IPS-20b (cell line): Measurements from ENCODE around the gene HTRA2.

Experiments used
- H3K27ac ChIP-seq: one replicate; pipeline ENCODE4 v1.5.1; 2013; ENCODE audit warnings: low read length
- H3K27me3 ChIP-seq: 2 replicates; pipeline ENCODE4 v1.6.1; 2013; ENCODE audit warnings: mild to moderate bottlenecking, low read length, inconsistent platforms; ENCODE audit not compliant: insufficient read depth
- H3K36me3 ChIP-seq: 2 replicates; pipeline ENCODE4 v1.6.1; 2013; ENCODE audit warnings: low read depth, mild to moderate bottlenecking, inconsistent platforms, low read length, moderate library complexity; ENCODE audit not compliant: insufficient read depth
- H3K4me1 ChIP-seq: 2 replicates; pipeline ENCODE4 v1.6.1; 2013; ENCODE audit warnings: mild to moderate bottlenecking, control low read depth, inconsistent platforms, low read length, moderate library complexity; ENCODE audit not compliant: insufficient read depth
- H3K4me3 ChIP-seq: 2 replicates; pipeline ENCODE4 v1.5.1; 2013; ENCODE audit warnings: mild to moderate bottlenecking, low read length, inconsistent platforms
- H3K9ac ChIP-seq: 2 replicates; pipeline ENCODE4 v1.6.1; 2013; ENCODE audit warnings: low read depth, mild to moderate bottlenecking, inconsistent platforms, low read length, moderate library complexity
- H3K9me3 ChIP-seq: 2 replicates; pipeline ENCODE4 v1.6.1; 2013; ENCODE audit warnings: mild to moderate bottlenecking, low read depth, low read length, inconsistent platforms; ENCODE audit not compliant: insufficient read depth

HTRA2 gene

DNA sequence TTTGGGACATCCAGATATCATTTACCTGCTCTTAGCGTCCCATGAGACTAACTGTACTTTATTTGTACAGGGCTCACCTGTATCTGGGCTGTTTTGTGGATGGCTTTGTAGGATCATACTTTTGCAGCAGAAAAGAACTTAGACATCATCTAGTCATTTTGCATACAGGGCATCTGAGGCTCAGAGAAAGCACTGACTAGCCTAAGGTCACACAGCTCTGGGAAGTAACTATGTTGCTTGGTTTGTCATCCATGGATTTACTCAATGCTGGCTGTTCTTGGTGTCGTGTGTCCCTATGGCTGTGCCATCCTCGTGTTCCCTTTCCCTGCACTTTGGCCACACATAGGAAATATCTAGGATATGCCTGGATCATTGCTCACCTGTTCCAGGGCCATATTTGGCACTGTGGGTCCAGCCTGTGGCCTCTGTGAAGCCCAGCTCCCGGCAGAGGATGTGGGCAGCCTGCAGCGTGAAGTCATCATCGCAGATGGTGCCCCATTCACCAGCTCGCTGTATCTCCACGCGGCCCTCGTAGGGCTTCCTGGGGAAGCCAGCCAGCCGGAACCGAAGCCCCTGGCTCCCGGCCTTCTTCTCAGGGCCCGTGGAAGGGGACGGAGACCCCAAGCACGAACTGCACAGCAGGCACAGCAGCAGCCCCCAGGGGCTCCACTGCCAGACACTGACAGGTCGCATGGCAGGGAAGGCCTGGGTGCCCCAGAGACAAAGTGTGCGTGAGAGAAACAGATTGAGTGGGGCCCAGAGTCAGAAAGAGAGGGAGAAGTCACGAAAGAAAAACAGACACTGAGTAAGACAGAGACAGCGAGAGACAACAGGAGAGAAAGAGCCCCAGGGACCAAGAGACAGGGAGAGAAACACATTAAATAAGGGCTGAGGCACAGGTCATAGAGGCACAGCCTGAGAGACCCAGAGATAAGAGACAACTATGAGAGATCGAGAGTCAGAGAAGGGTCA is 22.5 kb downstream of the HTRA2 start:
- Histone ChIP-seq H3K27me3 (peaks cover 91% of the 10 kb centered on the region), H3K36me3 (no peaks in the 10 kb centered on the region), H3K27ac (no peak overlapping the region), H3K9me3 (no peaks in the 10 kb centered on the region), H3K4me1 (peaks cover 18% of the 10 kb centered on the region), H3K9ac (no peak overlapping the region), H3K4me3 (peak overlapping the region; percentile 82; the same call in 1 of the 2 replicates)

DNA sequence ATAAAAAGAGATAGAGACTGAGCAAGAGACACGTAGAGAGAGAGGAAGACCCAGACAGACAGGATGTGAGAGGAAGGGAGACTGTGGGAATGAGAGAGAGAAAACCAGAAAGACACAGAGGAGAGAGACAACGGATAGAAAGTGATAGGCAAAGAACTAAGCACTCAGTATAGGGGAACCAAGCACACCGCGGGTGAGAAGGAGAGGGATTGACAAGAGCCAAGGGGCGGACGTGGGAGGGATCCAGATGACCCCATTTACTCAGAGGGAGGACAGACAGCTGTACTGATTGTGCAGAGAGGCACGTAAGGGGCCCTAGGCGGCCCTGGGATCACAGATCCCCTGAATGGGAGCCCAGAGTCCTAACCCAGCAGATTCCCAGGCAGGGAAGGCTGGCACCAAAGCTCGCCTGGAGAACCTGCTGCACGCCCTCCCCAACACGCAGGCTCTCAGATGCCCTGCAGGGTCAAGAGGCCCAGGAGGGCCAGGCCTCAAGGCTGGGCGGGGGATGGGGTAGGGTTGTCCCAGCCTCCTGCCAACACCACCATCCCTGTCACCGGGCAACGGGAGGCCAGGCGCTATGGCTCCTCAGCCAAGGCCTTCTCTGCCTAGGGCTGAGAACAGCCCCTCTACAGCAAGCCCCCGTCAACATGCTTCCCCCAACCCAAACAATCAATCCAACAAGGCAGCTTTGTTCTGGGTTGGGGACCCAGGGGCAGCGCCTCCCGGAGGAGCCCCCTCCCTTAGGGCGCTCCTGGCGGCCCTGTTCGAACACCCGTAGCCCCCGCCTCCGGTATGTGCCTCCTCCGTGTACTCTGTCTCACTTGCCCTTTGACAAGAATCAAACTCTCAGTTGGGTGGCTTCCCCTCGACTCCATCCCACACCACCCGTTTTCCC is 23.4 kb downstream of the HTRA2 start:
- no peaks in the 10 kb centered on the region for H3K36me3 ChIP-seq
- H3K4me1 ChIP-seq = peaks cover 18% of the 10 kb centered on the region
- no peak overlapping the region for H3K27ac ChIP-seq
- peaks cover 84% of the 10 kb centered on the region for H3K27me3 ChIP-seq
- peak overlapping the region; percentile 75; the same call in 1 of the 2 replicates for H3K9ac ChIP-seq
- H3K4me3 ChIP-seq = peak overlapping the region; percentile 82
- no peaks in the 10 kb centered on the region for H3K9me3 ChIP-seq

DNA sequence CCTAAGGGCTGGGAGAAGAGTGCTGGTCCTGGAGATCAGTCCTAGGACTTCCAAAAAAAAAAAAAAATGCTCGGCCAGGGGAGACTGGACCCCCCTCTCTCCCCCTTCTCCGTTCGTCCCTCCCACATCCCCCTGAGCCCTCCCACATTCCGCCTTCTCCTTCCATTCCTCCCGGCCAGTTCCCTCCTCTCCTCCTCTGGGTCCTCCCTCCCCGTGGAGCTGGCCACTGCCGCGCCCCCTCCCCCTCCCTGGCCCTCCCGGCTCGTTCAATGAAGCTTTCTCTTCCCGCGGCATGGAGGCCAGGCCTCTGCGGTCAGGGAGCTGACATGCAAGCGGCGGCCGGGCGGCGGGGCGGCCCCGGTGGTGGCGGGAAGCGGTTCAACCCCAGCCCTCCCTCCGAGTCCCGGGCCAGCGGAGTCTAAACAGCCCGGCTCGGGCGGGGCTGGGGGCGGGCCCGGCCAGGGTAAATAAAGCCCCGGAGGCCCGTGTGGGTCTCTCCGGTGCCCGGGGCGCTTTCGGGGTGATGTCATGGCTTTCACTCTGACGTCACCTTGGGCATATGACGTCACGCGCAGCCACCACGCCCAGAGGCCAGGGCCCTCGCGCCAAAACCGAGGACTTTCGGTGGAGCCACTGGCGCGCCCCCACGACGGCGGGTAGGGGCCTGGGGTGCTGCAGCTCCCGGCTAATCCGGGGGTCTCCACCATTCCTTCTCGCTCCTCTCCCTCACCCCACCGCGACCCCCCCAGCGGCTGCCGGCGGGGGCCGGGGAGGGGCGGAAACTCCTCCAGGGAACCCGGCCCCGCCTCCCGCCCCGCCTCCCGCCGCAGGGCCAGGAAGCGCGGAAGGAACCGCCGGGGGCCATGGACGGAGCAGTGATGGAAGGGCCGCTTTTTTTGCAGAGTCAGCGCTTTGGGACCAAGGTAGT is 24.4 kb downstream of the HTRA2 start, which contains the start of the genes DOK1 and LOXL3:
DOK1 (plus strand) TSS at position 829 of the 928 bp plus-strand sequence; CDS start at position 864, 35 bp downstream.
LOXL3 (minus strand) TSS at position 51 of the 928 bp plus-strand sequence. CDS start 1,308 bp downstream, outside the sequence.
- H3K27me3 ChIP-seq = peaks cover 83% of the 10 kb centered on the region
- no peak within 1 kb of the TSS for H3K27ac ChIP-seq
- no peaks in the 10 kb centered on the region for H3K36me3 ChIP-seq
- peak within 1 kb of the TSS; percentile 75; the same call in 1 of the 2 replicates for H3K9ac ChIP-seq
- peaks cover 15% of the 10 kb centered on the region for H3K4me1 ChIP-seq
- H3K4me3 ChIP-seq = peak within 1 kb of the TSS; percentile 82
- no peaks in the 10 kb centered on the region for H3K9me3 ChIP-seq

DNA sequence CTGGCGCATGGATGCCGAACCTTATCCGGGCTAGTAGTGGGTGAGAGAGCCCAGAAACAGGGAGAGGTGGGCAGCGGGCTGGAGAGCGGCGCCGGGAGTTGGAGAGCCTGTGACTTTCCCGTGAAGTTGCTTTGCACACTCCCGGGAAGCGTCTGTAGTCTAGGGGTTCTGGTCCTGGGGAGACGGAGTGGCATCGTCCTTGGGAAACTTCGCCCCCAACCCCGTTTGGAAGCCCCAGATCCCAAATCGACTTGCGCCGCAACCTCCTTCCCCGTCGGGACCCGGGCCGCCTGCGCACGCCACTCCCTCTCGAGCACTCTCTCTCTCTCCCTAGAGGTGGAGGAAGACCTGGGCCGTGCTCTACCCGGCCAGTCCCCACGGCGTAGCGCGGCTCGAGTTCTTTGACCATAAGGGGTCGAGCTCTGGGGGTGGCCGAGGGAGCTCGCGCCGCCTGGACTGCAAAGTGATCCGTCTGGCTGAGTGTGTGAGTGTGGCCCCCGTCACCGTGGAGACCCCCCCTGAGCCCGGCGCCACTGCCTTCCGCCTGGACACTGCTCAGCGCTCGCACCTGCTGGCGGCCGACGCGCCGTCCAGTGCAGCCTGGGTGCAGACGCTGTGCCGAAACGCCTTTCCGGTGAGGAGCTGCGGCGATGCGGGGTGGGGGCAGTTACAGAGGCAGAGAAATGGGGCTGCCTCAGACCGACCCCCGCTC is 25.2 kb downstream of the HTRA2 start:
- peaks cover 75% of the 10 kb centered on the region for H3K27me3 ChIP-seq
- H3K9ac ChIP-seq = peak overlapping the region; percentile 66; the same call in 1 of the 2 replicates
- H3K27ac ChIP-seq = no peak overlapping the region

DNA sequence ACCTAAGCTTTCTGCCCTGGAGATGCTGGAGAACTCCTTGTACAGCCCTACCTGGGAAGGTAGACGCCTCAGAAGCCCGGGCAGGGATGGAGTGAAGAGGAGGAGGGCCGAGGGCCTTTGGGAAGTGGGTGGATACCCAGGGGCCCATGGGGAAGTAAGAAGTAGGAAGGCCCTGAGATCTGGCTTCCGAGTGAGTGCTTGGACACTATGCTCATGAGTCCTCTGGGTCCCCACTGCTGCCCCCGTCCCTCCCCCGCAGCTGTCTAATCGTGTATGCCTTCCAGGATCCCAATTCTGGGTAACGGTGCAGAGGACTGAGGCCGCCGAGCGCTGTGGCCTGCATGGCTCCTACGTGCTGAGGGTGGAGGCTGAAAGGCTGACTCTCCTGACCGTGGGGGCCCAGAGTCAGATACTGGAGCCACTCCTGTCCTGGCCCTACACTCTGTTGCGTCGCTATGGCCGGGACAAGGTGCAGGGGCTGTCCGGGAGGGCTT is 25.9 kb downstream of the HTRA2 start:
- peaks cover 16% of the 10 kb centered on the region for H3K4me1 ChIP-seq
- peaks cover 75% of the 10 kb centered on the region for H3K27me3 ChIP-seq
- H3K9ac ChIP-seq = peak overlapping the region; percentile 66; the same call in 1 of the 2 replicates
- H3K36me3 ChIP-seq = no peaks in the 10 kb centered on the region
- no peaks in the 10 kb centered on the region for H3K9me3 ChIP-seq
- H3K4me3 ChIP-seq = peak overlapping the region; percentile 82
- H3K27ac ChIP-seq = no peak overlapping the region

More for the DNA sequence above, 25.2 kb downstream of the HTRA2 start:
- Histone ChIP-seq H3K36me3 (no peaks in the 10 kb centered on the region), H3K4me3 (peak overlapping the region; percentile 82), H3K9me3 (no peaks in the 10 kb centered on the region), H3K4me1 (peaks cover 15% of the 10 kb centered on the region)

DNA sequence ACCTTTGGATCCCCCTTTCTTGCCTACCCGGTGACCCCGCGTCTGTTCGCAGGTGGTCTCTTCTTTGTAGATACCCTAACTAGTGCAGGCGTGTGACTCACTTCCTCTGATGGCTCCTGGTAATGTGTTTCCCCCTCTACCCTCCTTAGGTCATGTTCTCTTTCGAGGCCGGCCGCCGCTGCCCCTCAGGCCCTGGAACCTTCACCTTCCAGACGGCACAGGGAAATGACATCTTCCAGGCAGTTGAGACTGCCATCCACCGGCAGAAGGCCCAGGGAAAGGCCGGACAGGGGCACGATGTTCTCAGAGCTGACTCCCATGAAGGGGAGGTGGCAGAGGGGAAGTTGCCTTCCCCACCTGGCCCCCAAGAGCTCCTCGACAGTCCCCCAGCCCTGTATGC is 26.4 kb downstream of the HTRA2 start:
- Histone ChIP-seq H3K4me3 (no peak overlapping the region), H3K9ac (no peak overlapping the region), H3K4me1 (peaks cover 16% of the 10 kb centered on the region), H3K27me3 (peaks cover 73% of the 10 kb centered on the region), H3K9me3 (no peaks in the 10 kb centered on the region), H3K27ac (no peak overlapping the region), H3K36me3 (no peaks in the 10 kb centered on the region)

DNA sequence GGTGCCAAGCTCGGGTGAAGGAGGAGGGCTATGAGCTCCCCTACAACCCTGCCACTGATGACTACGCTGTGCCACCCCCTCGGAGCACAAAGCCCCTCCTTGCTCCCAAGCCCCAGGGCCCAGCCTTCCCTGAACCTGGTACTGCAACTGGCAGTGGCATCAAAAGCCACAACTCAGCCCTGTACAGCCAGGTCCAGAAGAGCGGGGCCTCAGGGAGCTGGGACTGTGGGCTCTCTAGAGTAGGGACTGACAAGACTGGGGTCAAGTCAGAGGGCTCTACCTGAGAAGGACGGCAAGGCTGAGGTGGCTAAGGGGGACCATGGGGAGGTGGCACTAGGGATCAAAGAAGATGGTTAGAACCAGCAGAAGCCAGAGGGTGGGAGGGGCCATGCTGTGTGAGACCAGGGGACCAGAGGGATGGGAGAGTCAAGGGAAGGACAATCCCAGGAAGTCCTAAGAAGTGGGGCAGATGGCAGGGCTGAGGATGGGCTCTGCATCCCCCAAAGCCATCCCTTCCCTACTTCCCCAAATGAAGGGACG is 27.2 kb downstream of the HTRA2 start:
- Histone ChIP-seq H3K4me3 (no peak overlapping the region), H3K9ac (no peak overlapping the region), H3K36me3 (no peaks in the 10 kb centered on the region), H3K27me3 (peaks cover 73% of the 10 kb centered on the region), H3K9me3 (no peaks in the 10 kb centered on the region), H3K4me1 (peaks cover 16% of the 10 kb centered on the region), H3K27ac (no peak overlapping the region)

DNA sequence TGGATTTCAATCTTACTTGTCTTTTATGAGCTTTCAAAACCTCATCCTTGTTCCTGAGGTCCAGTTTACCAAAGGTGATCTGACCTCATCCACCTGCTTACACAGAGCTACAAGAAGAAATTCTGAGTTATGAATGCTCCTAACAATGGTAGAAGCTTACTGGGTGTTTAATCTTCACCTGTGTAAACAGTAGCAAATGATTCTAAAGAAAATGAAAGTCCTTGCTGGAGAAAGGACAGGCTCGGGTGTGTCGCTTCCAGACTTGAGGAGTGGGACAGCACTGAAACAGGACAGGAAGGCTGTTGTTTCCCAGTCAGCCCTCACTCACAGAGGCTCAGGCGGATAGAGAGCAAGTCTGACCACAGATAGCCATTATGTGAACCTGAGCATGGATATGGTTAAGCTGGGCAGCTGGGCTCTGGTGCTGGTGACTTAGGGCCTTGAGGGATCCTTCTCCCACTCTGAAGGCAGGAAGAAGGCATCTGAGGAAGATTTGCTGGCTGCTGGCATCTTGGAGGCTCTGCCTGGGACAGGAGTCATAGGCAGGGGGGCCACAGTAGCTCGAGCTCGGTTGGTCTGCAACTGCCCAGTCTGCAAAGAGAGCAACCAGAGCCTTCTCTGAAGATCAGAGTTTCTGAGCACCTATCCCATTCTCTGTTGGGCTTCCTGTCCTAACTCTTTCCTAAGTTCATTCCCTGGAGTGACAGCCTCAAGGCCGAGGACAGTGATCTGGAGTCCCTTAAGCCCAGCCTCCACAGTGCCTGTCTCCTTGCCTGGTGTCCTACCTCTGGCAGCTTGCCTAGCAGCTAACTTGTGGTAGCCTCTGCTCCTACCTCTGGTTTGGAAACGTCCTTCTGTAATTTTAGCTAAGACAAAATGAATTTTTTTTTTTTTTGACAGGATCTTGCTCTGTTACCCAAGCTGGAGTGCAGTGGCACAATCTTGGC is 28.8 kb downstream of the HTRA2 start:
- Histone ChIP-seq H3K4me3 (no peak overlapping the region), H3K27ac (no peak overlapping the region), H3K36me3 (no peaks in the 10 kb centered on the region), H3K9me3 (no peaks in the 10 kb centered on the region), H3K9ac (no peak overlapping the region), H3K27me3 (peaks cover 66% of the 10 kb centered on the region), H3K4me1 (peaks cover 10% of the 10 kb centered on the region; the same call in 1 of the 2 replicates)

DNA sequence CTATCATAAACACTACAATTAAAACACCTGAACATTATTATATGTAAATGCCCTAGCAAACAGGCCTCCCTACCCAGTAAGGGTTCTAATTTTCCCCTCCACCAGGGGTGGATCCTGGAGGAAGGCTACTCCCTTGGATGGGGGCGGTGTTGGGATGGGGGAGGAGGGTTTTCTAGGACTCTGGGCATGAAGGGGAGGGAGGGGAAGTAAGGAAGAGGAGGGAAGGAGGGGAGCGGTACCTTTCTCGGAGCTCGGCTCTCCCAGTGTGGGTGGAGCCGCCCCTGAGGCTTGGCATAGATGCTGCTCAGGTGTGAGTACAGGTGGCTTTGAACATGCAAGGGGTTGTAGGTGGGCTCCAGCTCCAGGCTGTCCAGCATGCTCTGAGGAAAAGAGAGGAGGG is 30.2 kb downstream of the HTRA2 start:
- Histone ChIP-seq H3K9ac (no peak overlapping the region), H3K27me3 (peaks cover 71% of the 10 kb centered on the region), H3K36me3 (no peaks in the 10 kb centered on the region), H3K4me3 (no peak overlapping the region), H3K4me1 (peaks cover 10% of the 10 kb centered on the region; the same call in 1 of the 2 replicates), H3K27ac (no peak overlapping the region), H3K9me3 (no peaks in the 10 kb centered on the region)
